GM12891 (cell line): ENCODE results near the gene UBE2E3.

Experiments
- POLR2A ChIP-seq: IDR thresholded peaks from 2 replicates; pipeline ENCODE4 v1.6.1; 2011; ENCODE audit warnings: low read depth, low read length, control low read depth
- POLR2AphosphoS5 ChIP-seq: IDR thresholded peaks from 2 replicates; pipeline ENCODE4 v1.6.1; 2011; ENCODE audit warnings: low read depth, low read length, control low read depth
- SPI1 ChIP-seq: IDR thresholded peaks from 2 replicates; pipeline ENCODE4 v1.6.1; 2011; ENCODE audit warnings: low read depth, low read length, control low read depth
- TAF1 ChIP-seq: IDR thresholded peaks from 2 replicates; pipeline ENCODE4 v1.6.1; 2011; ENCODE audit warnings: low read depth, low read length, control low read depth

DNA sequence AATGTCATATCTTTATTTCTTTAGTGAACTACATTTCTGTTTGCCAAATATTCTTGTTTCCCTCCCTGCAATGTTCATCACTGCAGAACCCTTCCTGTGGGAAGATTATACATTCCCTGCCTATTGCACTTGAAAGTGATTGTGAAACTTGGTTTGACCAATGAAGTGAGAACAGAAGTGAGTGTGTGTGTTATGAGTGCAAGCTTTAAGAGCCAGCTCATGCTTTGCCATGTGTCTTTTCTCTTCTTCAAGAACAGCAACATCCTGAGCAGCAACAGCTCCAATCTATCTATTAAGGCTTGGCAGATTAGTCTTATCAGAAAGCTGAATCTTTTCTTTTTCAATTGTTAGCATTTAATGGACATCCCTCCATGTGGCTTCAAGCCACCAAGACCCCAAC lies 42.0 kb upstream of the UBE2E3 start:
- TF ChIP-seq POLR2A (no peak), SPI1 (no peak), TAF1 (no peak), POLR2AphosphoS5 (no peak)
